Muscle of leg (tissue), 11 donors: ENCODE data around the gene CDC42SE2. TPM values are rescaled to one million over a fixed set of nuclear protein-coding genes. Genes with fewer than 3 reads are reported as not detected.
"Not testable (repeated sequence)": the region's sequence is repeated elsewhere in the genome, so short reads cannot be mapped to it uniquely, and the experiment has no call there.

ENCODE experiments used
- DNase-seq: peaks from one replicate; pipeline ENCODE4 v3.0.0; 2013
- H3K27ac ChIP-seq: one replicate; pipeline ENCODE4 v1.5.1; 2013; ENCODE audit warnings: mild to moderate bottlenecking, low read length, control low read depth
- H3K27me3 ChIP-seq: one replicate; pipeline ENCODE4 v1.6.1; 2013; ENCODE audit warnings: low read length; ENCODE audit not compliant: control insufficient read depth, insufficient read depth
- H3K36me3 ChIP-seq: one replicate; pipeline ENCODE4 v1.6.1; 2013; ENCODE audit warnings: low read length; ENCODE audit not compliant: control insufficient read depth, insufficient read depth
- H3K4me1 ChIP-seq: one replicate; pipeline ENCODE4 v1.6.1; 2013; ENCODE audit warnings: low read length; ENCODE audit not compliant: control insufficient read depth, insufficient read depth
- H3K4me3 ChIP-seq: one replicate; pipeline ENCODE4 v1.5.1; 2013; ENCODE audit warnings: low read length, control low read depth
- H3K9me3 ChIP-seq: replicated peaks from 2 replicates; pipeline ENCODE4 v1.6.1; 2013; ENCODE audit warnings: low read depth, low read length; ENCODE audit not compliant: control insufficient read depth
- WGBS: methylation state at CpG from one replicate; pipeline ENCODE4 v1.1.5; 2013; ENCODE audit warnings: missing lambda C conversion rate; ENCODE audit not compliant: insufficient coverage; 5-methylcytosine and 5-hydroxymethylcytosine counted together
- polyA plus RNA-seq, 8 donors: library from polyadenylated mRNA; unstranded; fragments of 120-200 nt; gene quantifications; one replicate each; pipeline versions ENCODE4 v1.2.1 to v1.2.3, GENCODE V29; 2013; ENCODE audit warnings: inconsistent platforms in 1 of 8, low replicate concordance in 1 of 8; ENCODE audit not compliant: insufficient read length in 8 of 8, insufficient read depth in 1 of 8
- total RNA-seq: library from RNA; stranded (reverse); fragments of 120-200 nt; gene quantifications from one replicate; pipeline ENCODE4 v1.2.4, GENCODE V29; 2013

Gene CDC42SE2
- total and polyA plus RNA-seq, 9 donors = 19.7 to 27.3 (median 24.4) TPM

DNA sequence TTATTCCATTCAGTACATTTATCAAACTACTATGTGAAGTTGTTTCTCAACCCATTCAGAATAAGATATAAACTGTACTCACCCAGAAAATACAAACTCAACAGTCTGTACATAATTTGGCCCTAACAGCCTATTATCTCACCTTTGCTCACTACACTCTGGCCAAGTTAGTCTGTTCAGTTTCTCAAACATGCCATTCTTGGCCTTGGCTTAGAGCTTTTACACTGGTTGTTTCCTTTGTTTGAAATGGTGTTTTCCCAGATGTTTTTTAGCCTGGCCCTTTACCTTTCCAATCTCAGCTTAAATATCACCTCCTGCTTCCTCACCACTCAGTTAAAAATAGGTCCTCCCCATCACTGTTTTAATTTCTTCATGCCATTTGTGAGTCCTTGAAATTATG, 13.6 kb downstream of the CDC42SE2 start:
- Histone ChIP-seq H3K4me1 (no peaks in the 10 kb centered on the region), H3K27ac (no peak overlapping the region), H3K4me3 (no peak overlapping the region), H3K27me3 (no peaks in the 10 kb centered on the region), H3K9me3 (no peaks in the 10 kb centered on the region), H3K36me3 (no peaks in the 10 kb centered on the region)
- DNase-seq = no peak

GRCh38 chr5:131277875-131278740, 14.3 kb downstream of the CDC42SE2 start:
- Histone ChIP-seq H3K27me3 (no peaks in the 10 kb centered on the region), H3K27ac (no peak overlapping the region), H3K4me1 (no peaks in the 10 kb centered on the region), H3K9me3 (no peaks in the 10 kb centered on the region), H3K36me3 (no peaks in the 10 kb centered on the region), H3K4me3 (no peak overlapping the region)
- no CpG with 5 or more reads among the region's 5 CpGs for WGBS
- no peak for DNase-seq

DNA sequence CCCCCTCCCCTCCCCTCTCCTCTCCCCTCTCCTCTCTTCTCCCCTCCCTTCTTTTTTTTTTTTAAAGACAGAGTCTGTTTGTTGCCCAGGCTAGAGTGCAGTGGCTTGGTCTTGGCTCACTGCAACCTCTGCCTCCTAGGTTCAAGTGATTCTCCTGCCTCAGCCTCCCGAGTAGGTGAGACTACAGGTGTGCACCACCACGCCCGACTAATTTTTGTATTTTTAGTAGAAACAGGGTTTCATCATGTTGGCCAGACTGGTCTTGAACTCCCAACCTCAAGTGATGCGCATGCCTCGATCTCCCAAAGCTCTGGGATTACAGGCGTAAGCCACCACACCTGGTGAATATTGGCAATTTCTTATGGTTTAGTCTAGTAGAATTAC, 14.9 kb downstream of the CDC42SE2 start:
- not testable (repeated sequence) for H3K4me1 ChIP-seq, H3K4me3 ChIP-seq, H3K9me3 ChIP-seq, H3K27me3 ChIP-seq, H3K36me3 ChIP-seq, H3K27ac ChIP-seq, DNase-seq
- WGBS = no CpG with 5 or more reads among the region's 6 CpGs

DNA sequence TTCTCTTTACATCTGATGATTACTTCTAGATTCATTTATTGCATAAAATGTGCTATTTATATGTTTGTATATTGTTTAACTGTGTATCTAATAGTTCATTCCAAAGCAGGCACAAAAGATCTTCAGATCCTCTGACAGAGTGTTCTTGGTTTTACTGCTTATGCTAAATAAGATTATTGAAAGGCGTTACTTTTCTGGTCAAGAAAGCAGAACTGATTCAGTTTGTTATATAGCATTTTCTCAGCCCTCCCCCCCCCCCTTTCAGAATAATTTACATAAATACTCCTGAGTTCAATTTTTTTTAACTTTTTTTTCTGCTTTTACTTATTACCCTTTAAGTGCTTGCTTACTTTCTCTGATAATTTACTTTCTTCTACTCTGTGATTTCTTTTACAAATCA, 15.4 kb downstream of the CDC42SE2 start:
- Histone ChIP-seq H3K4me3 (no peak overlapping the region), H3K4me1 (no peaks in the 10 kb centered on the region), H3K27me3 (no peaks in the 10 kb centered on the region), H3K9me3 (no peaks in the 10 kb centered on the region), H3K36me3 (no peaks in the 10 kb centered on the region), H3K27ac (no peak overlapping the region)
- no peak for DNase-seq
- WGBS = no CpG with 5 or more reads among the region's 1 CpG

DNA sequence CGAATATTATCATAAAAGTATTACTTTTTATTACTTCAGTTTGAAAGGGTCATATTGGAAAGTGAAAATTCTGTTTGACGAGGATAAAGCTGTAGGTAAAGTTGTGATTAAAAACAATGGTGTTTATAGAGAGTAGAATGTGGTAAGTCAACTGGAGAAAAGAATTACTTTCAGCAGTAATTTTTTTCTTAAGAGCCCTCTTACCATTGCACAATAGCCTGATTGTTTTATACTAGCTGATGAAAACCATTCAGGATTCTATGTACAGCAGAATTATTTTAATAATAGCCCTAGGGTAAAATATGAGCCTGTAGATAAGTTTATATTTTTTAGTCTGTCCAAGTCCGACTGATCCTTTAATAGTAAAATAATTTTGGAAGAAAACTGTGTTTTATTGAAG, 16.6 kb downstream of the CDC42SE2 start:
- Histone ChIP-seq H3K27ac (no peak overlapping the region), H3K9me3 (no peaks in the 10 kb centered on the region), H3K4me3 (no peak overlapping the region), H3K4me1 (no peaks in the 10 kb centered on the region), H3K27me3 (no peaks in the 10 kb centered on the region), H3K36me3 (no peaks in the 10 kb centered on the region)
- DNase-seq = no peak
- no CpG with 5 or more reads among the region's 3 CpGs for WGBS

- H3K36me3 ChIP-seq = no peaks in the 10 kb centered on the region
- WGBS = 64% methylated on average over 3 of the region's 5 CpGs
- no peaks in the 10 kb centered on the region for H3K4me1 ChIP-seq
- H3K4me3 ChIP-seq = no peak overlapping the region
- DNase-seq = no peak
- no peak overlapping the region for H3K27ac ChIP-seq
- no peaks in the 10 kb centered on the region for H3K9me3 ChIP-seq
- H3K27me3 ChIP-seq = no peaks in the 10 kb centered on the region
These were observed 17.4 kb downstream of the CDC42SE2 start for GRCh38 chr5:131281133-131281867.

- H3K27ac ChIP-seq = no peak overlapping the region
- WGBS = no CpG with 5 or more reads among the region's 2 CpGs
- H3K36me3 ChIP-seq = no peaks in the 10 kb centered on the region
- no peaks in the 10 kb centered on the region for H3K9me3 ChIP-seq
- H3K27me3 ChIP-seq = no peaks in the 10 kb centered on the region
- DNase-seq = no peak
- no peaks in the 10 kb centered on the region for H3K4me1 ChIP-seq
- H3K4me3 ChIP-seq = no peak overlapping the region
These were observed 18.0 kb downstream of the CDC42SE2 start for GRCh38 chr5:131281868-131282234.

DNA sequence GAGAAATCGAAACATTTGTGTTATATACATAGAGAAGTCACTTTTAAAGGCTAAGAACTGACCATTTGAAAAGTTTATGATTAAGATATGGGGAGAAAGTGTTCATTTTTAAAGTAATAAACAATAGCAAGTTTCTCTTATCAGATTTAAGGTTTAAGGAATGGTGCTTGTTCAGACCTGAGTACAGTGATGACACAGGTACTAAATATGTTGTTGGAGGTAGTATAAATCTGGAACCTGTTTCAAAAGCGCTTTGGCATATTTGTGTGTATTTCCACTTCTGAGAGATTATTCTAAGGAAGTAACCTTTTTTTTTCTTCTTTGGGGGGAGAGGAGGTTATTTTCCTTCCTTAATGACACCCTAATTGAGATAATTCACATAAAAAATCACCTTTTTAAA, 18.4 kb downstream of the CDC42SE2 start:
- WGBS = no CpG with 5 or more reads among the region's 2 CpGs
- no peak overlapping the region for H3K27ac ChIP-seq
- H3K27me3 ChIP-seq = no peaks in the 10 kb centered on the region
- no peaks in the 10 kb centered on the region for H3K9me3 ChIP-seq
- no peaks in the 10 kb centered on the region for H3K36me3 ChIP-seq
- no peaks in the 10 kb centered on the region for H3K4me1 ChIP-seq
- DNase-seq = no peak
- H3K4me3 ChIP-seq = no peak overlapping the region

DNA sequence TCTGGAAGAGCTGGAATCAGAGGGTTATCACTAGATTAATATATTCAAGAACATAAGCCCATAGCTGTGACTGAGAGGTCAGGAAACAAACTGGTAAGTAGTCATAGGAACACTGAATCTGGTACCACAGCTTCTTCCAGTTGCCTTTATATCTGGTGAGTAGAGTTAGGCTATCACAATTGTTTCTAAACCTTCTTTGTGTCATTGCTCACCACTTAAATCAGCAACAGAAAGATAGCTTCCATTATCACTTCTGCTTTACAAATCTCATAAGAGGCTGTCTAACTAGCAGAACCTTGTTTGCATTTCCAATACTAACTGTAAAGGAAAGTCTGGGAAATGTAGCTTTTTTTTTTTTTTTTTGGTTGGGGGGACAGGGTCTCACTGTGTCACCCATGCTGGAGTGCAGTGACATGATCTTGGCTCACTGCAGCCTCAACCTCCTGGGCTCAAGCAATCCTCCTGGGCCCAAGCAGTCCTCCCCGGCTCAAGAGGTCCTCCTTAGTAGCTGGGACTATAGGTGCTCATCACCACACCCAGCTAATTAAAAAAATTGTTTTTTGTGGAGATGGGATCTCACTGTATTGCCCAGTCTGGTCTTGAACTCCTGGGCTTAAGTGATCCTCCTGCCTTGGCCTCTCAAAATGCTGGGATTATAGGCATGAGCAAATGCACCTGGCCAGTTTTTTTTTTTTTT, 22.0 kb downstream of the CDC42SE2 start:
- Histone ChIP-seq H3K27me3 (no peaks in the 10 kb centered on the region), H3K36me3 (no peaks in the 10 kb centered on the region), H3K27ac (no peak overlapping the region), H3K4me1 (no peaks in the 10 kb centered on the region), H3K4me3 (no peak overlapping the region), H3K9me3 (no peaks in the 10 kb centered on the region)
- no CpG with 5 or more reads among the region's 1 CpG for WGBS
- no peak for DNase-seq

- H3K36me3 ChIP-seq = no peaks in the 10 kb centered on the region
- no peak overlapping the region for H3K27ac ChIP-seq
- no CpG with 5 or more reads among the region's 5 CpGs for WGBS
- no peaks in the 10 kb centered on the region for H3K9me3 ChIP-seq
- H3K4me3 ChIP-seq = no peak overlapping the region
- no peaks in the 10 kb centered on the region for H3K4me1 ChIP-seq
- no peak for DNase-seq
- H3K27me3 ChIP-seq = no peaks in the 10 kb centered on the region
These were observed 22.5 kb downstream of the CDC42SE2 start for GRCh38 chr5:131286400-131286715.
